Skeletal muscle tissue (tissue), 4 donors: ENCODE measurements around the gene ZDHHC21. TPM values are rescaled to one million over a fixed set of nuclear protein-coding genes. Genes with fewer than 3 reads are reported as not detected.

Experiments used
- H3K27ac ChIP-seq: one replicate; pipeline ENCODE4 v1.7.0; 2013; ENCODE audit warnings: mild to moderate bottlenecking, low read depth, low read length, inconsistent platforms
- H3K27me3 ChIP-seq, 3 donors: one replicate each; pipeline ENCODE4 v1.7.0; 2013; ENCODE audit warnings: low read length in 3 of 3; ENCODE audit not compliant: control insufficient read depth in 3 of 3, insufficient read depth in 3 of 3
- H3K36me3 ChIP-seq, 3 donors: one replicate each; pipeline ENCODE4 v1.7.0; 2013; ENCODE audit warnings: low read length in 3 of 3; ENCODE audit not compliant: control insufficient read depth in 3 of 3, insufficient read depth in 3 of 3
- H3K4me1 ChIP-seq, 3 donors: one replicate each; pipeline ENCODE4 v1.7.0; 2013; ENCODE audit warnings: low read length in 3 of 3, mild to moderate bottlenecking in 3 of 3; ENCODE audit not compliant: control insufficient read depth in 3 of 3, insufficient read depth in 3 of 3
- H3K4me3 ChIP-seq, 3 donors: one replicate each; pipeline ENCODE4 v1.7.0; 2013; ENCODE audit warnings: low read length in 3 of 3
- H3K9ac ChIP-seq, 3 donors: one replicate each; pipeline ENCODE4 v1.7.0; 2013; ENCODE audit warnings: low read length in 3 of 3, mild to moderate bottlenecking in 3 of 3, moderate library complexity in 2 of 3, low read depth in 1 of 3
- H3K9me3 ChIP-seq, 3 donors: one replicate each; pipeline ENCODE4 v1.7.0; 2013; ENCODE audit warnings: low read length in 3 of 3; ENCODE audit not compliant: control insufficient read depth in 3 of 3
- total RNA-seq: library from RNA; depleted of rRNA; stranded (reverse); fragments of >200 nt; gene quantifications from one replicate; pipeline ENCODE4 v1.2.3, GENCODE V29; 2014
- donor health status: Osteomylitis.

Gene ZDHHC21, protein sequence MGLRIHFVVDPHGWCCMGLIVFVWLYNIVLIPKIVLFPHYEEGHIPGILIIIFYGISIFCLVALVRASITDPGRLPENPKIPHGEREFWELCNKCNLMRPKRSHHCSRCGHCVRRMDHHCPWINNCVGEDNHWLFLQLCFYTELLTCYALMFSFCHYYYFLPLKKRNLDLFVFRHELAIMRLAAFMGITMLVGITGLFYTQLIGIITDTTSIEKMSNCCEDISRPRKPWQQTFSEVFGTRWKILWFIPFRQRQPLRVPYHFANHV
- 24.5 TPM for total RNA-seq

DNA sequence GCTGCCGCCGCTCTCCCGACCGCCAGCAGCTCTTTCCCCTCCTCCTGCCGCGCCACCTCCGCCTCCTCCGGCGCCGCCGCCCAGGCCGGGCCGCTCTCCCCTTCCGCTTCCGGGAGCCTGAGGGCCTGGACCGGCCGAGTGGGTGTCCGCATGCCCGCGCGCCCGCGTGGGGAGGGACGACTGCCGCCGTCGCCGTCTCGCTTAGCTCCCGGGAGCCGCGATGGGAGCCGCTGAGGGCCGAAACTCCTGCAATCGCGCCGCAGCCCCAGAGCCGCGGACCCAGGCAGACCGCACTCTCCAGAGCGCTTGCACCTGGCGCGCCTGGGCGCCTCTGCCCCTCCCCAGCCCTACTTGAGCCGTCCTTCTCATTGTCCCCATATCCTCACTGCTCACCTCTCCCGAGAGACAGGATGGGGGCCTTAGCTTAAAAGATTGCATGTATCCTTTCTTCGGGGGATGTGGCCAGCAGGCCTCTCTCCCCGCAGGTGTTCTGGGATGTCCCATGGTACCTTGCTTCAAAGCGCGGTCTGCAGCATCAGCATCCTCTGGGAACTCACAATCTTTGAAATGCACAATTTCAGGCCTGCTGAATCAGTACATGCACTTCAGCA is at the start of gene ZDHHC21:
Gene ZDHHC21, minus strand, starts transcription at position 182 of the 611 bp plus-strand sequence. CDS start 19,092 bp downstream, outside the sequence.
- Histone ChIP-seq H3K4me1 (peaks cover 0 to 9% (median 3%) of the 10 kb centered on the region in 3 donors), H3K9ac (peak within 1 kb of the TSS; percentile 70 to 85 (median 76)), H3K27ac (no peak within 1 kb of the TSS), H3K4me3 (peak within 1 kb of the TSS; percentile 83 to 90 (median 84)), H3K9me3 (no peaks in the 10 kb centered on the region), H3K27me3 (no peaks in the 10 kb centered on the region), H3K36me3 (peaks cover 0 to 4% (median 3%) of the 10 kb centered on the region in 3 donors)

DNA sequence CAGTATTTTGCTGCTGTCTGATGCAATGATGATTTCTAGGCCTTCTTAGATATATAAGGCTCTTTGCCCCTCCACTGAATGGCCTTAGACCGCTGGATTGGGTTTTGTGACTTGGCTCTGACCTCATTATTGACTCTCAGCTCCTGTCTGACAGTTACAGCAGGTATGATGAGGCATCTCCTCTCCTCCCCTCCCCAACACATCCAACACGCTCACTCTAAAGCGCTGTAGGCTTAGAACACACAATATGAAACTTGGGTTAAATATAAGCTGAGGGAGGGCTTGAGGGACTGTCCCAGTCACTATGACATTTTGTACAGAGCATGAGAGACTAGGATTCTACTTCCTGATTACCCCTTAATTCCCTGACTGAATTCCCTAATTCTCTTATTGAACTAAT is 48.1 kb upstream of the ZDHHC21 start:
- Histone ChIP-seq H3K27me3 (no peaks in the 10 kb centered on the region), H3K9ac (no peak overlapping the region), H3K36me3 (peaks cover 0 to 3% (median 0%) of the 10 kb centered on the region in 3 donors), H3K27ac (no peak overlapping the region), H3K4me3 (no peak overlapping the region), H3K9me3 (no peaks in the 10 kb centered on the region), H3K4me1 (no peaks in the 10 kb centered on the region)

DNA sequence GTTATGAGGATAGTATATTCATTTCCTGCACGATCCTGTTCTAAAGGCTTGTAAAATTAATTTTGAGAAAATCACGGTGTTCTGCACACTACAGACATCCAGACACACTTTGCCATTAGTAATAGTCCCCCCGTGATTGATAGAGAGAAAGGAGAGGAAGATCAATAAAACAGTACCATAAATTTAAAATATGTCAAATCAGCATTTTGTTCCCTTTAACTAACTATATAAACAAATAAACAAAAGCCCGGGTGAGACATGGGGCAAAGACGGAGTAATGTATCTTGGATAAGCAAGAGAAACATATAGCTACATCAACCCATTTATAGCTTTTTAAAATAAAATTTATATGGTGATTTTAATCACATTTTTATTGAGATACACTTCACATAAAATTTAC is 39.9 kb upstream of the ZDHHC21 start:
- no peaks in the 10 kb centered on the region for H3K36me3 ChIP-seq
- H3K27me3 ChIP-seq = no peaks in the 10 kb centered on the region
- no peak overlapping the region for H3K4me3 ChIP-seq
- no peak overlapping the region for H3K27ac ChIP-seq
- H3K9ac ChIP-seq = no peak overlapping the region
- H3K9me3 ChIP-seq = no peaks in the 10 kb centered on the region
- H3K4me1 ChIP-seq = no peaks in the 10 kb centered on the region

DNA sequence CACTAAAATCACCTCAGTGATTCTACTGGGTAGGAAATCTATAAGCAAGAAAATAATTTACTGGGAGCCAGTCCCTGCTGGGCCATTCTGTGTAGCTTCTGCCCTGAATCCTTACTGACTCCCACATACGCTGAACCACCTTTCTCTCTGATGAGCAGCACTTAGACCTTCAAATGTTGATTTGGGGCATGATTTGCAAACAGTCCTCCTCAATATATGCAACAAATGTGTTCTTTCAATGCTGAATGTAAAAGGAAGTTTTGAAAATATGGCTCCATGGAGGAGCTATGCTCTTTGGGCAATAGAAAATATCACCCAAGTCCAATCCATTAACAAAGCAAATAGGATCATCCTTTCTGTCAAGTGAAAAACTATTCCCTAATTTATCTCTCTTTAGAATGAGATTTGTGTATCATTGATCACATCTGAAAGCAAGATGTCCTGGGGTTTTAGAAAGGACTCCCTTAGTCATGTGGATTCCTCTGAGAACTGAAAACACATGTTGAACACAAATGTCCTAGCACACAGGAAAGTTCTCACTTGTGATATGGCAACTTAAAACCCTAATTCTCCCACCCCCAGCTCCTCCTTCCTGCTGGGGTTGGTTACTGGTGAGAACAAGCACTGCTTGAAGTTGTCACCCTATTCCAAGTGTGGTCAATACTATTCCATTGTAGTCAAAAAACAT is 38.2 kb upstream of the ZDHHC21 start:
- H3K4me3 ChIP-seq = no peak overlapping the region
- H3K4me1 ChIP-seq = no peaks in the 10 kb centered on the region
- H3K36me3 ChIP-seq = no peaks in the 10 kb centered on the region
- no peak overlapping the region for H3K9ac ChIP-seq
- H3K27me3 ChIP-seq = no peaks in the 10 kb centered on the region
- no peak overlapping the region for H3K27ac ChIP-seq
- no peaks in the 10 kb centered on the region for H3K9me3 ChIP-seq

DNA sequence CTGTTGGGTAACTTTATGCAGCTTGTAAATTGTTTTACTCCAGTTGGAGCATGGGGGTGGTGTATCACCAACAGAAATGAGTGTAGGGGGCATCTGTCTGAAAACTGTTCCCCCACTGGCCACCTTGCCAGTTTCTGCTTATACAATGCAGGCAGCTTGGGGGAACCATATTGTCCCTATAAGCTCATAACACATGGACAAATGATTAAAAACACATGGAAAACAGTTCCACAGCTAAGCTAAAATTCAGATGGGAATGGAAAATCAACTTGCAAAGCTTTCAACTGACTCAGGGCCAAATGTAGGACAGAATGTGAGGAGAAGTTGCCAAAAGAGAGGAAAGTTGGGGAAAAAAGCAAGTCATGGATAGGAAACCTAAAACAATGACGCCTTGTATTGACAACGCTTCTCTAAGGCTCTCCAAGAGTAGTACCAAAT is 37.2 kb upstream of the ZDHHC21 start:
- Histone ChIP-seq H3K9me3 (no peaks in the 10 kb centered on the region), H3K4me3 (no peak overlapping the region), H3K4me1 (no peaks in the 10 kb centered on the region), H3K9ac (no peak overlapping the region), H3K27me3 (no peaks in the 10 kb centered on the region), H3K36me3 (no peaks in the 10 kb centered on the region), H3K27ac (no peak overlapping the region)

DNA sequence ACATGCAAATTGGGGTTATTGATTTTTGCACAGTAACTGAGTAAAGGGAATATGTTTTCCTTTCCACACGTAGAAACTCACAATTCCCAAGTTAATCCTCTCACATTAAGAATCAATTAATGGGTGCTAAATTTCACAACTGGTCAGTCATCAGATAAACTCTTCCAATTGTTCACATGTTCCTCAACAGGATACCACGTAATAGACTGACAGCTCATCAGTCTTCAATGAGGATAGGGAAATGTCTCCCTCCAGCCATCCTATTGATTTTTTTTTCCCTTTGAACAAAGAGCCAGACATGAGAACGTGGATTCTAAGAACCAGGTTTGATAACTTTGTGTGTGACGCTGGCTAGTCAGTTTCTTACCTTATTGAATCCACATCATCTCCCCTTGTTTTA is 30.1 kb upstream of the ZDHHC21 start:
- Histone ChIP-seq H3K9me3 (no peaks in the 10 kb centered on the region), H3K36me3 (no peaks in the 10 kb centered on the region), H3K4me3 (no peak overlapping the region), H3K27me3 (no peaks in the 10 kb centered on the region), H3K4me1 (no peaks in the 10 kb centered on the region), H3K27ac (no peak overlapping the region), H3K9ac (no peak overlapping the region)

DNA sequence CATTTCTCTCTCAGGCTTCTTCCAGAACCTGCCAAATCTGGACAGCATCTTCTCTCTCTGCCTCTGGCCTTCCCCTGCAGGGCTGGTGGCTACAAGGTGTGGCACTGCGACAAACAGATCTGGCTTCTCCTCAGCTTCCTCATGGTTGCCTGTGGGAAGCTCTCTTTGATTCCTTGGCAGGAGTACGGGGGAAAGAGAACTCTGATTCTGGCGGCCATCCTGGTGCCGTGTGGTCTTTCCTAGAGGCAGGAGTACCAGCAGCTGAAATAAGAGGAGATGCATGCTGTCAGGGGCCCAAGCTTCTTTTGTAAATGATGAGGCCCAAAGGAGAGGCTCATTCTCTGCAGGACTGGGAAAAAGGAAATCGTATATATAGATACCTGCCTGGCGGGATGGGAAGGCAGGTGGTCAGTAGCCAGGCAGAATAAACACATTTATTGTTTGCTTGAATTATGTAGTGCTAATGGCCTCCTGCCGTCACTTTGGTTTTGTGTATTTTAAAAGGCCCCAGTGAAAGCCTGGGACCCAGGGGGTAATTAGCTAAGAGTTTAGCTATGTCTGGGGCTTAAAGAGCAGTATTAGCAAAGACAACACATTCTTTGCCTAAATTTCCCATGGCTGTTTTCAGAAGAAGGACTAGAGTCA is 29.3 kb upstream of the ZDHHC21 start, which contains the start of gene CER1:
Gene CER1, minus strand, starts transcription at position 343 of the 645 bp plus-strand sequence. Its CDS starts 61 bp downstream, at position 282.
- Histone ChIP-seq H3K9ac (no peak within 1 kb of the TSS), H3K27me3 (no peaks in the 10 kb centered on the region), H3K27ac (no peak within 1 kb of the TSS), H3K4me1 (no peaks in the 10 kb centered on the region), H3K9me3 (no peaks in the 10 kb centered on the region), H3K36me3 (no peaks in the 10 kb centered on the region), H3K4me3 (no peak within 1 kb of the TSS)

DNA sequence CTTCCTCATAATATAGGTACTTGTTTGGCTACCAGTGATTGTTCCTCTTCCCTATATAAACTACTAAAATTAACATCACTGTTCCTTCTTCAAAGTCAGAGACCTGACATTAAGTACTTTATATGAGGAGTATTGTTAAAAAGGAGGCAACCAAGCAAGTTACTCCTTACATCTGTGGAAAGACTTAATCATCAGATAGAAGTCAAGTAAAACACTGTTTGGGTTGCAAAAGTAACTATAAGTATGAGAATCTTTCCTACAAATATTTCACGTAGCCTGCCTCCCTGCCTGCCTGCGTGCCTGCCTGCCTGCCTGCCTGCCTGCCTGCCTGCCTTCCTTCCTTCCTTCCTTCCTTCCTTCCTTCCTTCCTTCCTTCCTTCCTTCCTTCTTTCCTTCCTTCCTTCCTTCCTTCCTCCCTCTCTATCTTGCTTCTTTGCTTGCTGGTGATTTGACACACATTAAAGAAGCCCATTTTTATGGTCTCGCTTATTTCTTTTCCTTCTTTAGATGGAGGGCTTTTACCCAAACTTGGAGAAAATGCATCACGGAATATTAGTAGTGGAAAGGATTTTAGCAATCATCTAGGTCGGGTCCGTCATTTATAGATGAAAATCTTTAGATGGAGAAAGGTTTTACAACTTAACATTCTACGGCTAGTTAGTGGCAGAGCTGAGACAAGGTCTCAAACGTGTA is 26.1 kb upstream of the ZDHHC21 start:
- Histone ChIP-seq H3K4me1 (no peaks in the 10 kb centered on the region), H3K4me3 (no peak overlapping the region), H3K27me3 (no peaks in the 10 kb centered on the region), H3K36me3 (no peaks in the 10 kb centered on the region), H3K9me3 (no peaks in the 10 kb centered on the region), H3K27ac (no peak overlapping the region), H3K9ac (no peak overlapping the region)

DNA sequence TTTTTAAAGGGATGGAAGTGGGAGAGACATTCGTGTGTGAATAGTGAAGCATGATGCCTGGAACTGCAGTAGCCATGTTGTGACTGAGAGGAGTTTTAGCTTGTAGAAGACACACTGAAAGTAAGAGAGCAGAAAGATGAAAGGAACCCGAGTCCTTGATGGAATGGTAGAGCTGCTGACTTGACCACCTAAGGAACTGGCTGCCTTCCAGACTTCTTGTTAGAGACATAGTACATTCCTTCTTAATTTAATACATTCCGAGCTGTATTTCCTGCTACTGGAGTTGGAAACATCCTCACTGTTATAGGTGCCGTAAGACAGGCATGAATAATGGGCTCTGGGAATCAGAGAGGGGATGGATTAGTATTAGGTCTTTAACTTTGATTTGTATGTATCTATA is 21.9 kb upstream of the ZDHHC21 start:
- Histone ChIP-seq H3K36me3 (no peaks in the 10 kb centered on the region), H3K27ac (no peak overlapping the region), H3K4me1 (no peaks in the 10 kb centered on the region), H3K27me3 (no peaks in the 10 kb centered on the region), H3K9me3 (peaks cover 0 to 2% (median 0%) of the 10 kb centered on the region in 3 donors), H3K9ac (no peak overlapping the region), H3K4me3 (no peak overlapping the region)
